BLaER1 treated with 17β-estradiol and CSF1 and Interleukin-3, amounts not matched to agents 10 nM and 100 nM (cell line): ENCODE measurements around the gene TMEM271.

Experiments
- H3K27ac ChIP-seq, 11 experiments: shearing (Covaris generic); formaldehyde crosslinking; 2 replicates each; pipeline ENCODE4 v1.8.1; 2022
- H3K27me3 ChIP-seq, 11 experiments: shearing (Covaris generic); formaldehyde crosslinking; 2 replicates each; pipeline ENCODE4 v1.8.1; 2022
- H3K36me3 ChIP-seq, 11 experiments: shearing (Covaris generic); formaldehyde crosslinking; 2 replicates each; pipeline ENCODE4 v1.8.1; 2022
- H3K4me1 ChIP-seq, 10 experiments: shearing (Covaris generic); formaldehyde crosslinking; 2 replicates each; pipeline ENCODE4 v1.8.1; 2022
- H3K4me2 ChIP-seq, 11 experiments: shearing (Covaris generic); formaldehyde crosslinking; 2 replicates each; pipeline ENCODE4 v1.8.1; 2022
- H3K4me3 ChIP-seq, 10 experiments: shearing (Covaris generic); formaldehyde crosslinking; 2 replicates each; pipeline ENCODE4 v1.8.1; 2022
- H3K9ac ChIP-seq, 11 experiments: shearing (Covaris generic); formaldehyde crosslinking; 2 replicates each; pipeline ENCODE4 v1.8.1; 2022
- H3K9me3 ChIP-seq, 11 experiments: shearing (Covaris generic); formaldehyde crosslinking; replicated peaks in 1 of 11; 2 replicates each; pipeline ENCODE4 v1.8.1; 2022
- H4K20me1 ChIP-seq, 11 experiments: shearing (Covaris generic); formaldehyde crosslinking; 2 replicates each; pipeline ENCODE4 v1.8.1; 2022
- Cebpa-rat ChIP-seq, 11 experiments: shearing (Covaris generic); IDR thresholded peaks; 2 replicates each; pipeline ENCODE4 v1.8.1; 2022

TMEM271 gene

DNA sequence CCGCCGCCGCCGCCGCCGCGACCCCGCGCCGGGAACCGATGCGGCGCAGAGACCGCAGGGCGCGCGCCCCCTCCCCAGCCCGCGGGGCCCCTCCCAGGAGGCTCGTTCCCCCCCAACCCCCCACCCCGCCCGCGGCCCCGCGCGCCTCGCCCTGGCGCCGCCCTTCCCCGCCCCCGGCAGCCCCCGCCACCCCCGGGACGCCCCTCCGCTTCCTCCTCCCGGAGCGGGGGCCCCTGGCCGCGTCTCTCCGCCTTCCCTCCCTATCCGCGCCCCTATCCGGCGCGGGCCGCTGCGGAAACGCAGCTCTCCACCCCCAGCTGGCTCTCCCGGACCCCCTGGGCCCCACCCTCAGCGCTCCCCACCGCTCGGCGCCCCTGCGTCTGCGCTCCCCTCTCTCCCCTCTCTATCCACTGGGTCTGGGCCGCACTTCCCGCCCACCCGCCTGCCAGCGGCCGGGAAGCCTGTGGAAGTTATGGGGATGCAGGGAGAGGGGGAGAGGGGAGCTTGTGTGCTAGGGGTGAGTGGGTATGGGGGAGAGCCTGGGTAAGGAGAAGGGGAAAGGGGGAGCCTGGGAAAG lies at the start of gene TMEM271:
TMEM271 (minus strand) TSS at position 51 of the 577 bp plus-strand sequence. CDS start 233 bp downstream, outside the sequence.
- no peaks in the 10 kb centered on the region for H3K27me3 ChIP-seq
- H3K4me3 ChIP-seq: no peak within 1 kb of the TSS

GRCh38 chr4:625631-626161 lies 49.6 kb upstream of the TMEM271 start:
- Histone ChIP-seq H3K4me3 (no peak overlapping the region), H3K9ac (no peak overlapping the region), H3K9me3 (peaks cover 0 to 14% (median 4%) of the 10 kb centered on the region in 11 experiments; a peak in 7 of 22 replicates), H3K4me1 (peaks cover 24 to 60% (median 52%) of the 10 kb centered on the region in 10 experiments), H3K4me2 (peak overlapping the region; percentile 63 to 88 (median 78); a peak in 20 of 22 replicates), H3K27ac (no peak overlapping the region), H3K36me3 (no peaks in the 10 kb centered on the region), H3K27me3 (no peaks in the 10 kb centered on the region; a peak in 1 of 22 replicates), H4K20me1 (no peaks in the 10 kb centered on the region)
- TF ChIP-seq Cebpa-rat (IDR thresholded peaks at IDR 0.05): no peak

More for the DNA sequence above, at the start of gene TMEM271:
- H4K20me1 ChIP-seq: no peaks in the 10 kb centered on the region
- no peak within 1 kb of the TSS for H3K4me2 ChIP-seq
- H3K4me1 ChIP-seq: 0 out of 20 replicates have a peak, but pooled peaks cover 0 to 4% (median 0%) of the 10 kb centered on the region in 10 experiments
- no peaks in the 10 kb centered on the region for H3K36me3 ChIP-seq
- H3K27ac ChIP-seq: no peak within 1 kb of the TSS
- H3K9ac ChIP-seq: no peak within 1 kb of the TSS
- peaks cover 54 to 76% (median 68%) of the 10 kb centered on the region in 11 experiments for H3K9me3 ChIP-seq
- TF ChIP-seq Cebpa-rat (IDR thresholded peaks at IDR 0.05): no peak

DNA sequence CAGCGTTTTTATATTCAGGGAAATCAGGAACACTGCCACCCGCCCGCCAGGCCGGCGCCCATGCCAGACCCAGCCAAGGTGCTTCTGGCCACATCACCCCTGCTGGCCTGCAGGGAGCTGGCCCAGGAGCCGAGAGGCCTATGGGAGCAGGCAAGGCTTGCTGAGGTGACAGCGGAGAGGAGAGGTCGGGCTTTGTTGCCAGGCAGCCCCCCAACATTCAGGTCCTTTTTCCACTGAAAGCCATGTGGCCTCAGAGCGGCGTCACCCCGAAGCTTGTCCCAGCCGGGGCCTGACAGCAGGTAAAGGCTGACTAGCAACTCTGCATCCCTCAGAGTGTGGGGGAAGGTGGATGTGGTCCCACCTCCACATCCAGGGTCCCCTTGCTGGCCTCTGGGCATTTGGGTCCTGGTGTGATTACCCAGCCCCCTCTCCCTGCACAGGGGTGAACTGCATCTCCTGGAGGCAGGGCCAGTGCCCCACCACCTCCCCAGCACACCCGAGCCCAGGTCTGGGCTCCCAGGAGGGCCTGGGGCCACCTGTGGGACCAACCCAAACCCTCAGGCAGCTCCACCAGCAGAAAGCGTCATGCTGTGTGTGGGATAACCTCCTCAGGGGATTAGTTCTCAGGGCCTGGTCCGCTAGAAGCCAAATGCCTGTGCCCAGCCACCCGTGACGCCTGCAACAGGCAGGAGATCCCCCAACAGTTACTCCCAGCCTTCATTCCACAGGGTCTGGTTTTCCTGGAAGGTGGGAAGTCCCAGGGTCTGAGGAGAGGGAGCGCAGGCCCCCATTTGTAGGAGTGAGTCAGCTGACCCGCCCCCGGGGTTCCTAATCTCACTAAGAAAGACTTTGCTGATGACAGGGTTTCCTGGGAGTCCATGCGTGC lies 48.9 kb upstream of the TMEM271 start, which contains the start of gene PDE6B:
PDE6B (plus strand) TSS at position 869 of the 886 bp plus-strand sequence. CDS start 54 bp downstream, outside the sequence.
- Histone ChIP-seq H3K4me3 (no peak within 1 kb of the TSS; a peak in 1 of 20 replicates), H4K20me1 (no peaks in the 10 kb centered on the region), H3K4me1 (peaks cover 24 to 60% (median 52%) of the 10 kb centered on the region in 10 experiments), H3K36me3 (no peaks in the 10 kb centered on the region), H3K27ac (no peak within 1 kb of the TSS), H3K27me3 (no peaks in the 10 kb centered on the region; a peak in 1 of 22 replicates), H3K4me2 (peak within 1 kb of the TSS; percentile 63 to 88 (median 78)), H3K9ac (no peak within 1 kb of the TSS), H3K9me3 (peaks cover 0 to 6% (median 0%) of the 10 kb centered on the region in 11 experiments; a peak in 4 of 22 replicates)
- no peak for TF ChIP-seq Cebpa-rat (IDR thresholded peaks at IDR 0.05)

DNA sequence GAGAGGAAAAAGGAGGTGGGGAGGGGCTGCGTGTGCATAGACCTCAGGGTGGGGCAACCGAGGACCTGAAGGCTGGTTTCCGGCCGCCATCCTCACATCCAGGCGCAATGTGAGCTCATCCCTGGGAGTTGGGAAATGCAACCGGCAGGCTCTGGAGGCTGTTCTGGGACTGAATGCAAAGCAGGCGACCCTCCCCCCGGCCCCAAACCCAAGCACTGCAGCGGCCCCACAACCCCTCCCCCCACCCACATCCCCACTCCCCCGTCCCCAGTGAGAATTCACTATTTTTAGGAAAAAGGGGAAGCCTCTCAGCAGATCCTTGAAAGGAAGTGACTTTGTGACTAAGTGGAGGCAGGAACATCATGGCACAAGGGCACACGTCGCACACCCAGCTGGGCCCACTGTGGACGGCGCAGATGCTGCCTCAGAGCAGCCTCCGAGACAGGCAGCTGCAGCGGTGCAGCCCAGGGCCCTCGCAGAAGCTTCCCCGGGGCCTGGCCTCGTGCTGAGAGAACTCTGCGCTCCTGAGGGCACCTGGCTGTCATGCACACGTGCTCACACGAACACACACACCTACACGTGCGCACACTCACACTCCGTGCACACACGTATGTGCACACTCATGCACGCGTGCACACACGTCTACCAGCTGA lies 47.9 kb upstream of the TMEM271 start:
- no peaks in the 10 kb centered on the region for H4K20me1 ChIP-seq
- no peak overlapping the region for H3K27ac ChIP-seq
- H3K9me3 ChIP-seq: peaks cover 0 to 10% (median 6%) of the 10 kb centered on the region in 11 experiments; a peak in 11 of 22 replicates
- H3K4me1 ChIP-seq: peaks cover 24 to 58% (median 51%) of the 10 kb centered on the region in 10 experiments
- H3K4me2 ChIP-seq: peak overlapping the region; percentile 63 to 88 (median 78)
- TF ChIP-seq Cebpa-rat (IDR thresholded peaks at IDR 0.05): no peak
- H3K27me3 ChIP-seq: no peaks in the 10 kb centered on the region; a peak in 1 of 22 replicates
- no peaks in the 10 kb centered on the region for H3K36me3 ChIP-seq
- H3K4me3 ChIP-seq: no peak overlapping the region
- no peak overlapping the region for H3K9ac ChIP-seq

DNA sequence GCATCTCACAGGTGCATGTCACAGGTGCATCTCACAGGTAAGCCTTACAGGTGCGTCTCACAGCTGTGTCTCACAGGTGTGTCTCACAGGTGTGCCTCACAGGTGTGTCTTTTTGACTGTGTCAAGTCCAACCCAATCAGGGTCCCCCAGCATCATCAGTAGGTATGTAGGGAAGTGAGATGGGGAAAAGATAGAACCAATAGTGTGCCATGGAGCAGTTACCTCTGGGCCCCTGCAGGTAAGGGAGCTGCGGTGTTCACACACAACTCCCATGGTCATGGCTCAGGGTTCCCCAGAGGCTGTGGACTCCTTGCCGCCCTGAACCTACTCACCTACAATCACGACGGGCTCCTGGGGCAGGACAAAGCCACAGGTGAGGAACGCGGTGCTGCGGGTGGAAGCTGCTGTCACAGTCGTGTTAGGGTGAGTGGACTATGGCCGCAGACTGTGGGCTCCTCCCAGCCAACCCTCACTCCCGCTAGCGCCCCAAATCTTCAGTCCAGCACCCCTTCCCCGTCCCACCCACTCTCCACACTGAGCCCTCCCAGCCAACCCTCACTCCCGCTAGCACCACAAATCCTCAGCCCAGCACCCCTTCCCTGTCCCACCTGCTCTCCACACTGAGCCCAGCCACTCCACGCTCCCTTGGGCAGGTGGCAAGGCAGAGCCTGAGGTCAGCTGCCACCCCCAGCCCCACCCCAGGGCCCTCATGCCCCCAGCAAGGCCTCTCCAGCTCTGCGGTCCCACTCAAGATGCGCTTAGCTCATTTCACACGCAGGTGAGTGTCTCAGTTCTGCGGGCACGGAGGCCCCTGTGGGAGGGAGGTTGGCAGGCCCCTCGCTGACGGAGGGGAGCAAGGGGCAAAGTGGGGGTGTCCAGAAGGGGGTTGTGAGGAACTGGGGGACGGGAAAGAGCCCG lies 47.2 kb upstream of the TMEM271 start:
- Histone ChIP-seq H3K9me3 (peaks cover 4 to 17% (median 11%) of the 10 kb centered on the region in 11 experiments; a peak in 17 of 22 replicates), H3K9ac (no peak overlapping the region)

GRCh38 chr4:622071-622995 lies 46.2 kb upstream of the TMEM271 start:
- Histone ChIP-seq H3K27ac (no peak overlapping the region), H3K4me1 (peaks cover 24 to 45% (median 37%) of the 10 kb centered on the region in 10 experiments), H3K36me3 (no peaks in the 10 kb centered on the region), H3K9me3 (peaks cover 14 to 26% (median 21%) of the 10 kb centered on the region in 11 experiments), H3K4me3 (no peak overlapping the region), H4K20me1 (no peaks in the 10 kb centered on the region), H3K4me2 (no peak overlapping the region), H3K27me3 (no peaks in the 10 kb centered on the region), H3K9ac (no peak overlapping the region)
- TF ChIP-seq Cebpa-rat (IDR thresholded peaks at IDR 0.05): no peak

More for the DNA sequence above, 47.2 kb upstream of the TMEM271 start:
- Histone ChIP-seq H3K27me3 (no peaks in the 10 kb centered on the region; a peak in 1 of 22 replicates), H3K36me3 (no peaks in the 10 kb centered on the region), H3K27ac (no peak overlapping the region), H3K4me3 (no peak overlapping the region), H3K4me1 (peaks cover 24 to 50% (median 43%) of the 10 kb centered on the region in 10 experiments), H4K20me1 (no peaks in the 10 kb centered on the region), H3K4me2 (peak overlapping the region; percentile 41 to 83 (median 57); a peak in 18 of 22 replicates)
- TF ChIP-seq Cebpa-rat (IDR thresholded peaks at IDR 0.05): no peak
